Astrocyte of the cerebellum (primary cell): ENCODE data around the gene CALM1.

Source experiments
- DNase-seq: peaks from one replicate; pipeline ENCODE4 v3.0.0-alpha.2; 2011; ENCODE audit warnings: low read depth
- H3K4me3 ChIP-seq: 2 replicates; pipeline ENCODE4 v1.5.1; 2011; ENCODE audit warnings: mild to moderate bottlenecking, low read depth, low read length, moderate library complexity
- CTCF ChIP-seq: IDR thresholded peaks from 2 replicates; pipeline ENCODE4 v1.5.1; 2012; ENCODE audit warnings: low read length, low read depth, moderate library complexity, mild to moderate bottlenecking; ENCODE audit errors: missing control alignments
- in situ Hi-C: cut with HindIII; loops from 2 replicates; pipeline ENCODE4 v1.10.0; 2017; ENCODE audit warnings: low sequenced_read_pairs

The CALM1 gene

GRCh38 chr14:90434370-90435020 is 37.7 kb downstream of the CALM1 start:
- in situ Hi-C loops: no loop called here

GRCh38 chr14:90438841-90439240 is 42.0 kb downstream of the CALM1 start:
- no peak for DNase-seq
- H3K4me3 ChIP-seq: no peak overlapping the region
- TF ChIP-seq CTCF: no peak
- in situ Hi-C loops: no loop called here

More at GRCh38 chr14:90434370-90435020, 37.7 kb downstream of the CALM1 start:
- no peak for DNase-seq
- TF ChIP-seq CTCF: no peak
- H3K4me3 ChIP-seq: no peak overlapping the region

GRCh38 chr14:90440021-90440451 is 43.2 kb downstream of the CALM1 start:
- in situ Hi-C loops: no loop called here
- TF ChIP-seq CTCF: no peak
- no peak for DNase-seq
- H3K4me3 ChIP-seq: no peak overlapping the region

GRCh38 chr14:90440592-90440991 is 43.8 kb downstream of the CALM1 start:
- DNase-seq: no peak
- in situ Hi-C loops: no loop called here
- no peak overlapping the region for H3K4me3 ChIP-seq
- no peak for TF ChIP-seq CTCF

GRCh38 chr14:90442388-90442787 is 45.6 kb downstream of the CALM1 start:
- H3K4me3 ChIP-seq: no peak overlapping the region
- TF ChIP-seq CTCF: no peak
- in situ Hi-C loops: no loop called here
- no peak for DNase-seq

GRCh38 chr14:90443161-90444076 is 46.6 kb downstream of the CALM1 start:
- DNase-seq: no peak
- H3K4me3 ChIP-seq: no peak overlapping the region
- TF ChIP-seq CTCF: no peak
- in situ Hi-C loops: no loop called here
